Right forelimb (tissue), 1 donor: ENCODE results near the gene BTRC.

Source experiments
- DNase-seq: peaks from one replicate; pipeline ENCODE4 v3.0.0-alpha.2; 2018

BTRC gene

DNA sequence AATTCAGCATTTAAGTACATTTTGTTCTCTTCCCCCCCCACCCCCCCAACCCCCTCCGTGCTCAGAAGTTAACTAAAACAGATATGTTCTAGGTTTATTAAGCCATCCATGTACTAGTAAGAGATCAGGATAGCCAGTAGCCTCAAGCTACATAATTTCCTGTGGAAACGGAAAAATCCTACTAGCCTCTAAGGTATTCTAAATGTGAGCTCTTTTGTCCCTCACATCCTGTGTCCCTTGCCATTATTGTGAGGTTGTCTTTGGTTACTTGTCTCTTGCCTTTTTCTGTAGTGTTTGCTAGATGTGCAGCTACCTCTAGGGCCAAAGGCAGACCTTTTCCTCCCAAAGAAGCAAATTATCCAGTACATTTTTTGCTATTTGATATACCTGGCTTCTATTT, 92.1 kb downstream of the BTRC start:
- no peak for DNase-seq

DNA sequence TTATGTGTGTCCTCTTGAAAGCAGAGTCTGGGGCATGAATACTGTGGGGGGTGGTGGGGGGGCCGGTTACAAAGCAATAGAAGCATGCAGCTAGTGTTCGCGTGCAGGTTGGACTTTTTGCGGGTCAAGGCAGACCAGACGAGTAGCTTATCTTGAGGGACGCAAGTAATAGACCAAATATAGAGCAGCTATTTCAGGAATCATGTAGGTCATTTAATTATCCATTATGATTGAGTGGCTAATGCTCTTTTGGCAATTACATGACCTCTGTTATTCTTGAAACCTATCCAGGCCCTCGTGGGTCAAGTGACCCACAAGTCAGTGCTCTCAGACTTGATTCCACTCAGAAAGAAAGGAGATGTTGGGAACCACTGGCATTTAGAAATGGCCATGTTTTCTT, 93.0 kb downstream of the BTRC start:
- no peak for DNase-seq

DNA sequence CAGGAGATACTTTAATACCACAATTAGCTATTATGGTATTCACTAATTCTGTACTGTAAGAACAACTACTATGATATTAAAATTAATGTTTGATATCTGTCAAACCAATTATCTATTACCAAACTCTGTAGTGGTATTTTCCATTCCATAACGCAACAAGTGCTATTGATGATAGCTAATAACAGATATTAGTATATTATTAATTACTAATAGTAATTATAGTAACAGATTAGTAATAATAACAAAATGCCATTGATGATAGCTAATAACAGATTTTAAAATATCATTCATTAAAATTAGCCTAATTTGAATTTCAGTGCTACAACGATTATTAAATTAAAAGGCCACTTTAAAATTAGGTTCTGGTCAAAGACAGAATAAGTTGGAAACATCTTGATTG, 93.5 kb downstream of the BTRC start:
- no peak for DNase-seq

DNA sequence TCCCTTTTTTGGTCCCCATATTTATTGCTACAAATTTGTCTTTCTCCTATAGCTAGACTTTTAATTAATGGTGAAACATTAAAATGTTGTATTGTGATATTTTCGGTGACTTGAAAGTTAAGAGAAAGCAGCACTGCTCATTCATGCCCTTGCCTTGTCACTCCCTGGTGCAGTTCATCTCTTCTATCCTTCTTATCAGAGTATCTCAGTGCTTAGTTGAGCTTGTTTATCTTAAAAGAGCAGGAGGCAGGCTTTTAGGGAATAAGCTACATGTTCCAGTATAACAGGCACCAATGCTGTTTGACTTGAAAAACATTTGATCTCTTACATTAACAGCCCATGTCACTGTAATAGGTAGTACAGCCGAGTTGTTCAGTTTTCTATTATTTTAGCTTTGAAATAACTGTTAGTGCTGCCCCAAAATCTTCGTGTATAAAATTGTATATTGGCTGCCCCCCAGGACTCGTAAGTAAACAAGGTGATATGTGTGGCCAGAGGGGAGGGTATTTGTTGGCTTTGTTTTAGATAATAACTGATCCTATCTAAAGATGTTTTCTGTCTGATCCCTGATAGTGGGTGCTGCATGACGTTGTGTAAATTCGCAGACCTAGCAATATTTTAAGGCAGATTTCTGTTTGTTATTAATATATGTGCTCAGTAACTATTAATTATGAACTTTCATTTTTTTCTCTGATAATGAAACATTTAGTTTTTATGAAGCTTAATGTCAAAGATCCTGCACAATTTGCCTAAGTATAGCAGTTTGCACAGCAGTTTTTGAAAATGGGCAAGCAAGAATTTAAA, 96.5 kb downstream of the BTRC start:
- DNase-seq, result no peak

DNA sequence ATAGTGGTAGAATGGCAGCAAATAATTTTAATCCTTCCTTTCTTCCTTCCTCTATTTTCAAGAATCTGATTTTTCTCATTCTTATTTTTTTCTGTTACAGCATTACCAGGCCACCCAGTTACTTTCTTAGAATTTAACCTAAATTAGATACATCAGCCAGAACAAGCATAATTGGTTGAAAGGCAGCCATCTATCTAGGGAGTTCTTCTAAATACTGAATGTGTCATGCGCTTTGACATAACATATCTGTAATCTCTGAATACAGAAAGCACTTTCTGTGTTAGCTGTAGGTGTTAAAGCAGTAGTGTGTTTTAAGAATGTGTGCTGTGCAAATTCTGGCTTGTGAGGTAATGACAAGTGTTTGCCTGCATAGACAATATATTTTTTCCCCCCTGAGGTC, 97.3 kb downstream of the BTRC start:
- no peak for DNase-seq

DNA sequence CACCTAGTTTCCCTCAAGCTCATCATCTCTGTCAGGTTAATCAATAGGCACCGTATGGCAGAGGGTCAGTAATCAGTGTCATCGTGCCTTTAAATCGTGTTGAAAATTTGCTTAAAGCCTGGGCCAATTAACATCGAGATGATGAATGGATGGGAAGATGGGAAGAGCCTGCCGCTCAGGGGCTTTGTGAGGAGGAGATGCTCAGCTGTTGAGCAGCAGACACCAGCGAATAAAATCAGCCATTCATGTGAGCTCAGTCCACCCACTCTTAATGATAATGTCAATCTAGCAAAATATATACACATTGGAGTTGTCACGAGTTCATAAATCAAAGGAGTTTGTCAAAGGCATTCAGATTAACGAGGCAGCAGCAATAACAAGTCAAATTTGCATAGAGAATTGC, 97.7 kb downstream of the BTRC start:
- no peak for DNase-seq

DNA sequence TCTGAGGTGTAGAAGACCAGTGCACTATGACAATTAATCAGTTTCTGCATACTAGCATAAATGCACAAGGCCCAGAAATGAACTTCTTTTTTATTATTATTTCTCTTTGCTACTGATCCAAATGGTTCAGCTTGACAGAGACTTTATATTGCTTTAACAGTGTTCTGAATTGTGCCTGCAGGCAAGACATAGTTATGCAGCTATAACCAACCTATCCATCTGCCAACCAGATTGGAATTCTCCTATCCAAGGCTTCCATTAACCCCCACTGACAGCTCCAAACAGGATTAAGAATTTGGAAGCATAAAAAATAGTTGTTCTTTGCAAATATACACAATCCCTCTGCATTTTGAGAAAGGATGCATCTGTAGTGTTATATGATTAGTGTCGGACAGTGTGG, 98.2 kb downstream of the BTRC start:
- DNase-seq, result no peak

DNA sequence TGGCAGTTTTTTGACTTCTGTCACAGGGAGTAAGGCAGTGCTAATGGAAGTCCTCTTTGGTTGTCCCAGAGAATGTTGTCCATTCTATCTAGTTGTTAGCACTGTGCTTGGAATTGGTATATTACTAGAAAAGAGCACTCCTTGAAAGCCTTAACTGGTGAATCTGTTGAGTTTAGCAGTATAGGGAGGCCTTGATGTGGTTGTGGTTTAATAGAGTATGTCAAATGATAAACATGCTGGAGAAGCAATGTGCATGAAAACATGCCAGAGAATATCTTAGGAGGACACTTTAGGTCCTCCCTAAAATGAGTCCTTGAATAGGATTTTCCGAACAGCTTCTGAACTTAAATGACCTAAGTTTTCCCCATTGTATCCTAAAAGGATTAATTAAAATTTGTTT, 98.6 kb downstream of the BTRC start:
- no peak for DNase-seq

DNA sequence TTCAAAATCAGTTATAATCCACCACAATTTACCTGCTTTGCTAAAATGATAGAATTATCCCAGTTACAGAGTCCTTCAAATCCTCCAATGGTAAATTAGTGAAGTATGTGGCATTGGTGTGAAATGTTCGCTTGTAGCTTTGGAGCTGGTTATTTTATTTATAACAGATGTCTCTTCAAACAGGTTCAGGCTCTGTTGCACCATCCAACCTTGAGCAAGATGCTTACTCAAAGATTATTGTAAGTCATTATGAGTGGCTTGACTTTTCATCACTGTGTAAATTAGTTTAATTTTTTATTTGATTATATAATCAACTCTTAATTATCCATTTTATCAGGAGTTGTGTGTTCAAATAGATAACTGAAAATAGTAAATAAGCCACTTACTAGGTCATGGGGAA, 99.4 kb downstream of the BTRC start:
- no peak for DNase-seq

DNA sequence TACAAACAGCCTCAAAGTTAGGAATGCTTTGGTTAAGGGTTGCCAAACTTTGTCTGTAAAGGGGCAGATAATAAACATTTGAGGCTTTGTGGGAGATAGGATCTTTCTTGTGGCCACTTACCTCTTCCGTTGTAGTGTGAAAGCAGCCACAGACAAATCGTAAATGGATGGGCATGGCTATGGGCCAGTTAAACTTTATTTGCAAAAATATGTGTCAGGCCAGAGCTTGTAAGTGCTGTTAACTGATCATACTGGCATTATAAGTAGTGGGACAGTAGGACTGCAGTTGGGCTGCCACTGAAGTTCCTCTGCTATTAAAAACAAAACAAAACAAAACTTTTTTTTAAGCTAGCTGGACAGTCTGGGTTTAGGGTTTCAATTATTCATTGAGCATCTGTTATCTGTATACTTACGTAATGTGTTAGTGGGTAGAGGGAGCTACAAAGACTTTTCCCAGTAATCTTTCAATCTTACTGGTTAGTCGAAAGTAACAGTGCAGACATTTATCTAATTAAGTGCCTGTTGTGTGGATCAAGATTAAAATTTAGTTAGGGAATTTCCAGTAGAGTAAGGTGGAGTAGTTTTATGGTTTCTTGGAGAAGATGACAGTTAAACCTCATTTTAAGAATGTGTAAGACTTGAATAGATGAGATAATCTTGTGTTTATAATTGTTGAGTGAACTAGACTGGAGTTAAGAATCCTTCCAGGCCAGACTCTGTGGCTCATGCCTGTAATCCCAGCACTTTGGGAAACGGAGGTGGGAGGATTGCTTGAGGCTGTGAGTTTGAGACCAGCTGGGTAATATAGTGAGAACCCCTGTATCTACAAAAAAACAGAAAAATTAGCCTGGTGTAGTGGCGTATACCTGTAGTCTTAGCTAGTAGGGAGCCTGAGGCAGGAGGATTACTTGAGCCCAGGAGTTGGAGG, 100.1 kb downstream of the BTRC start:
- DNase-seq, result no peak

DNA sequence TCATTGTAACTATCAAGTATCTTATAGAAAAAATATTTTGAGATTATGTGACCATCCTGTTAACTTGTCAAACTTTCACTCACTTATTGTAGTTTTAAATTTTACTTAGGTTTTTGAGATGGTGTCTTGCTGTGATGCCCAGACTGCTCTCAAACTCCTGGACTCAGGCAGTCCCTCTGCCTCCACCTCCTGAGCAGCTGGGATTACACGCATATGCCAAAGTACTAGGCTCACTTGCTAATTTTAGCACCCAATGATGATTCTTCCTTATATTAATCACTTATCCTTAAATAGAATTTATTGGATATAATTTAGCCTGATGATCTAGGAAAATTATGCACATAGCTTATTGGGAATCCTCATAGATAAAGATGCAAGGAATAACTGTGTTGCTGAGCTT, 104.9 kb downstream of the BTRC start:
- no peak for DNase-seq

DNA sequence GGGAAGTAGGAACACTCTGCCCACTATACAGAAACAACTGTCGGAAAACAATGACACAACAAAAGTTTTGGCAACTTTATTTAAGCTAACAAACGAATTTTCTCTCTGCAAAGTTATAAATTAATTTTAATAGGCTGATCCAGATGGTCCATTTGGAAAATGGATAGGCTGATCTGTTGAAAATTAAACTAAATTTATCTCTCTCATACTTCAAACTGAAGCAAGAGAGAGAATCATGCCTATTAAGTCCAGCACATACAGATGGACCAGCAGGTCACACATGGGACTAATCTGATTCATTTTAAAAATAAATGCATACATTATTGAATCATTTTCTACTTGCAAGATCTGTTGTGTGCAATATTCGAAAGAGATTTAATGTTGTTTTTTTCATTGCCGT, 110.1 kb downstream of the BTRC start:
- DNase-seq, result no peak

DNA sequence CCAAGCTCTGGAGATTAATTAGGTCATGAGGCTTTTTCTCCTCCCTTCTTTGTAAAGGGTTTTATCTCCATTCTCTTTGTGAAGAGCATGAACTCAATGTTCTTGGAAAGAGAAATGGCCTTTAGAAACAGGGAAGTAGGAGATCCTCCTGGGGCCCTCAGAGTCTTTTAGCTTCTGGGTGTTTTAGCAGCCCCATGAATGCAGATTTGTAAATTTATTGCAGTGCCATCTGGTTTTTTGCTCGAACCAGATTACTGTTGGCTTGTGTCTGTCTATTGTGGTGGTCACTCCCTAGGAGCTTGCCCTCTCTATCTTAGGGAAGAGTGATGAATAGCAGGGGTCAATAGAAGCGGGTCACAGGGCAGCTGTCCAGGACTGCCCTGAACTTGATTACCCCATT, 110.6 kb downstream of the BTRC start:
- no peak for DNase-seq

DNA sequence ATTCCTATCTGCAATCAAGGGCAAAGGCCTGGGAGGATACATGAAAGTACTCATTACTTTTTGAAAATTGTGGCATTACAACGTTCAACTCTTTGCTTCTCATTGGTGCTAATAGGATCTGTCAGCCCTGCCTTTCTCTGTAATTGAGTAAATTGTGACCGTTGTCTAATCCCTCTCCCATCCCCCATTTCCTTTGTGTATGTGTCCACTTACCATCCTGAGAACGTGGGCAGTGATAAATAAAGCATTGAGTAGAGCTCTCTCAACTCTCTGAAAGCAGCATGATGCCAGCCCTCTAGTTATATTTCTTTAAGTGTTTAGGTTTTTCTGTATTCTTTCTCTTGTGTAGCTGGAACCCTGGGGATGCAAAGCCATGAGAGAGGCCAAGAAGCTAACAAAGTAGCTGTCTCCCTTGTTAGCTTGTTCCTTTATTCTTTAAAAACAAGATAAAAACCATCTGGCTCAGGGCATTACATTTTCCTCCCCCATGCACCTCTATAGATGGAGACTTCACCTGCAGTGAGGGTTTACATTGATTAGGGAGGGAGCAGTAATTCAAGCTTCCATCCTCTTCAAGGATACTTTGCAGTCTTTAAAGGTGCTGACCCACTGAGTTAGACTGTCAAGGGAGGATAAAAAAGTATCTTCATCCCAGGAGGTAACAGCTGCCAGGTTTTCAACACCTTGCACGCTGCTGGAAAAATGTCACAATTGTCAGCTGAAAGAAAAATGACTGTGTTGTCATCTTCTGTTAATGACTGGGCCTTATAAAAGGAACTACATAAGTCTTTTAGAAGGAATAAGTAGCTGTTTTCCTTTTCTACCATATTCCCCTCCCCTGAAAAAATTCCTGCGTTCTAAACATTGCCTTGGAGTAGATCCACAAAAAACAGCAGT, 112.3 kb downstream of the BTRC start:
- DNase-seq, result no peak

DNA sequence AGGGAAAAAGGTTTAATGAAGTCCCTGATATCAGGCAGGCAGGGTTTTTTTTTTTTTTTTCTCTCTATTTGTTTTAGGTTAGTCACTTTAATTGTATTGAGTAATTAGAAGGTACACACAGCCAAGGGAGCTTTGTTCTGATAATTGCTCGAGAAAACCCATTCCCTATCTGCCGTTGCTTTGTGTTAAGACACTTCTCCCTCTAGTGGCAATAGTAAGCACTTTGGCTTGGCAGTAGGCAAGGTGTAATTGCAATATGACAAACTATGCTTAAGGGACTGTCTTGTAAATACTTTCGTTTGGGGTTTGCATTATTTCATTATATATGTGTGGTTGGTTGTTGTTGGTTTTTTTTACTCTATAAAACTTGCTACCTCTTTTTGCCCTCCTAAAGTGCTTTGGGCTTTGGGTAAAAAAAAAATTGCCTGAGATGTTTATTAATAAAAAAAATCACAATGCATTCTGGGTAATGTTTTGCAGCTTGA, 113.4 kb downstream of the BTRC start:
- no peak for DNase-seq

DNA sequence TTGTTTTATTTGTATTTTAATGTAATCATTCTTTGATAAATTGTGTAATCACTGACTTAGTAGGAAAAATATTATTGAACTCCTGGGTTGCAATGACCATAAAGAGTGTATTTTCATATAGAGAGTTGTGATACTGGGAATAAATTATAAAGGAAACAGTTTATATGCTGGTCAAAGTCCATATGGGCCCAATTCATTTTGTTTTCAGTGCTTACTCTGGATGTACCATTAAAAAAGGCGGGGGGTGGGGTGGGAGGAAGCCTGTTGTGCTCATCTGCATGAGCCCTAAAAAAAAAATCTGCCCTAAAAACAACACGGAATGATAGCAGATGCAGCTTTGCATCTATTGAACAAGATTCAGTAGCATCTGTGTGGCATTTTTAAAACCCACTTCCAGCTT, 114.2 kb downstream of the BTRC start:
- DNase-seq, result no peak

DNA sequence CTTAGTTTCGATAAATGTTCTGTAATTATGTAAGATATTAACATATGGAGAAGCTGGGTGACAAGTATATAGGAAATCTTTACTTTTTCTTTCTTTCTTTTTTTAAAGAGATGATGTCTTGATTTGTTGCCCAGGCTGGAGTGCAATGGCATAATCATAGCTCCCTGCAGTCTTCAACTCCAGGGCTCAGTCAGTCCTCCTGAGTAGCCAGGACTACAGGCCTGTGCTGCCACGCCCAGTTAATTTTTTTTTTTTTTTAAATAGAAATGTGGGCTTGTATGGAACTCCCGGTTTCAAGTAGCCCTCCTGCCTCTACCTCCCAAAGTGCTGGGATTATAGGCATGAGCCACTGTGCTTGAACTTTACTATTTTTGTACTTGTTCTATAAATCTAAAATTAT, 122.4 kb downstream of the BTRC start:
- no peak for DNase-seq

DNA sequence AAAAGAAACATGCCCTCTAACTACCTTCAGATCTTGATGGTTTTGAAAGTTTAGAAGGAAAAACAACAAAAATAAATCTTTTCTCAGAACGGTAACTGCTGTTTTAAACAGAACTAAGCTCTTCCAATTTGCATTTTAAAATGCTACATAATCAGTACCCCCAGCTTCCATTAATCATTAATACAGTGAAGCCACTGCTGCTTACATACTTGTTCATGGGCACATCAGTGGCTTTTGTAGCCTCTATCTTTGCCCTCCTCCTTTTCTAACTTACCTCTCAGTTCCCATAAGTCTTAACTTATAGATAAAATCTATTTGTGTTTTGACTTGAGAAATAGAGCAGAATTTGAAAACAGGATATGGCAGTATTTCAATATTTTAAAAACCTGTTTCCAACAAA, 125.0 kb downstream of the BTRC start:
- DNase-seq, result no peak

DNA sequence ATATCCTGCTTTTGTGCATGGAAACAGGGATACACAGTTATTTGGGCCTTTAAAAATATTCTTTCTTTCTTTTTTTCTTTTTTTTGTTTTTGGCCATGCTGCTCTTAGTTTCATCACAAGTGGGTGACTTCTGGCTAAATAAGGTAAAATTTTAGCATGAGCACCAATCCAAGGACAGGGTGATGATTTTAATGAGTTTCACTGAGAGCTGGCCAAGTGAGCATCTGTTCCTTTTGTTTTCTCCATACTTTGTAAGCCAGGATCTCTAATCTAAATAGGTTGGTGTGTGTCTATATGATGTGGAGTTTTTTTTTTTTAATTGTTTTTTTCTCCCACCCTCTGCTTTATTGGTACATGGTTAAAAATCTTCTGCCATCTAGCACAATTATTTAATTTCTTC, 127.3 kb downstream of the BTRC start:
- no peak for DNase-seq

DNA sequence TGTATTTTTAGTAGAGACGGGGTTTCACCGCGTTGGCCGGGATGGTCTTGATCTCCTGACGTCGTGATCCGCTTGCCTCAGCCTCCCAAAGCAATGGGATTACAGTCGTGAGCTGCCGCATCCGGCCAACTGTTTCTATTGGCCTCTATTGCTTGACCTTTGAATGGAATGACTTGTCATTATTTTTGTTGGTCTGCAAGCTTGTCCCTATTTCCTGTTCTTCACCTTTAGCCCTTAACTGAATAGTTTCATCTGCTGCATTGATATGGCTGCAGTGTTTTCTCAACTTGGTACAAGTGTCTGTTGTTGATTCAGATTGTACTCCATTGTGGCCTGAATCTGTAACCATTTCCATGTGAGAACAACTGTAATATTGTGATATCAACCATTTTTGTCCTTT, 128.6 kb downstream of the BTRC start:
- DNase-seq, result no peak

DNA sequence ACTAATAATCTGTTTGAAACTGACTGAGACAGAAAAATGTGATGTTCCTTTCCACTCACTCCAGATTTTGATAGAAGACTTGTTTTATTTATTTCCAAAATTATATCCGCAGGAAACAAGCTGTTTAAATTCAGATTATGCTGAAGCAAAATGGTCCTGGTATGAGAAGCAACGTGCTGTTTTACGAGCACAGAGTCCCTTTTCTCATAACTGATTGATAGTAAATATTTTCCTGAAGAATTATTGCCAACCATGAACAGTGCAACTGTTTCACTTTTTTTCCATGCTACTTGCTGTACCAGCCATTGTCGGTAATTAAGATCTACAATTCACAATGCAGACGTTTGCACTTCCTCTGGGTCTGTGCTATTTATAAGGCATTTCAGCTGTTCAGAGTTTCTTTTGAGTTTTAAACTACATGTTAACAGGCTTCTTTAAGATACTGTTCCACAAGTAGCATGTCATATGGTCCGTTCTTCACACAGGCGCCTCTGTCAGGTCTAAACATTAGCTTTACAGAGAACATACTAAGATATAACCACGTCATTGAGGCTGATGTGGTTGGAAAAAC, 130.3 kb downstream of the BTRC start:
- DNase-seq, result no peak

DNA sequence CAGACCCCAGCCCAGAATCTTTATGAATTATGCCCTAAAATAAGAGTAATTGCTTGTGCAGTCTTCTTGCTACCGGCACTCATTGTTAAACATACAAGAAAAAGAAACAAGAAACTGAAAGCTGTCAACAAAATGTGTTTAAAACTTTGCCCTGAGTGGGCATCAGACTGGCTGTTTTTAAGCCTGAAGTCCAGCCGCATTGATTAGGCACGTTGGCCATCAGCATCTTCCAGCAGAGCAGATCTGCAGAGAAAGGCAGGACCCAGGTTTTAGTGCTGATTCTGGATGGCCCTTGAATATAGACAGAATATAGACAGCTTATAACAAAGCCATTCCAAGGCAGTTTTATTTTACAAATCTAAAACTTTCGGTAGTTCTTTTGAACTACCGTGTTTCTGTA, 131.2 kb downstream of the BTRC start:
- no peak for DNase-seq
